Adrenal gland (tissue), 5 donors: ENCODE results near the gene DNAJC10.

ENCODE experiments used
- POLR2A ChIP-seq, 2 donors: fragments of 450-650 bp; IDR thresholded peaks; one replicate each; pipeline ENCODE4 v1.6.1; 2017; ENCODE audit warnings: antibody characterized with exemption in 2 of 2, mild to moderate bottlenecking in 2 of 2, moderate library complexity in 1 of 2
- TF ChIP-seq, protein P1 (sequence below), 6 experiments: fragments of 450-650 bp in 4 of 6; fragments of 200-600 bp in 2 of 6; sonication (generic) in 1 of 6; IDR thresholded peaks; 1 replicate in 5 of 6; 2 replicates in 1 of 6; pipeline versions ENCODE4 v1.5.1 to v1.8.0; 2016 to 2021; ENCODE audit warnings: antibody characterized with exemption in 6 of 6, mild to moderate bottlenecking in 2 of 6, moderate library complexity in 1 of 6
- donor health status: DM: no; HTN: no; CAD: no.

DNA sequence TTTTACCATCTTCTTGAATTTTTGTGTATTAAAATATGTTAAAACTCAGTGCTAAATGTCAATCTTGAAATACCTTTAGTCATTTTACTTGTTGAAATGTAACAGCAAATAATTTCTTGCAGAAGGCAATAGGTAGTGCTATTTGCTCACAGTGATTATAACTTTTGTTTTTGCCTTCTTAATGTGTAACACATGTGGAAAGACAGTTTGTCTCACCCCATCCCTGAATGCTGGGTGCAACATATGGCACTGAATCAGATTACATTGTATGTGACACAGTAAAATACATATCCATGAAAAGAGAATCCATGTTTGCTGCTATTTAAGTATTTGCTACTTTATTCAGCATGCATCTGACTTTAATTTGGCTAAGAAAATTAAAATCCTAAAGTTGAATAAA is 115.0 kb downstream of the DNAJC10 start:
- TF ChIP-seq, protein P1, sequence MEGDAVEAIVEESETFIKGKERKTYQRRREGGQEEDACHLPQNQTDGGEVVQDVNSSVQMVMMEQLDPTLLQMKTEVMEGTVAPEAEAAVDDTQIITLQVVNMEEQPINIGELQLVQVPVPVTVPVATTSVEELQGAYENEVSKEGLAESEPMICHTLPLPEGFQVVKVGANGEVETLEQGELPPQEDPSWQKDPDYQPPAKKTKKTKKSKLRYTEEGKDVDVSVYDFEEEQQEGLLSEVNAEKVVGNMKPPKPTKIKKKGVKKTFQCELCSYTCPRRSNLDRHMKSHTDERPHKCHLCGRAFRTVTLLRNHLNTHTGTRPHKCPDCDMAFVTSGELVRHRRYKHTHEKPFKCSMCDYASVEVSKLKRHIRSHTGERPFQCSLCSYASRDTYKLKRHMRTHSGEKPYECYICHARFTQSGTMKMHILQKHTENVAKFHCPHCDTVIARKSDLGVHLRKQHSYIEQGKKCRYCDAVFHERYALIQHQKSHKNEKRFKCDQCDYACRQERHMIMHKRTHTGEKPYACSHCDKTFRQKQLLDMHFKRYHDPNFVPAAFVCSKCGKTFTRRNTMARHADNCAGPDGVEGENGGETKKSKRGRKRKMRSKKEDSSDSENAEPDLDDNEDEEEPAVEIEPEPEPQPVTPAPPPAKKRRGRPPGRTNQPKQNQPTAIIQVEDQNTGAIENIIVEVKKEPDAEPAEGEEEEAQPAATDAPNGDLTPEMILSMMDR (IDR thresholded peaks at IDR 0.05): no peak
- no peak for TF ChIP-seq POLR2A (IDR thresholded peaks at IDR 0.05)
